H1 (cell line): ENCODE measurements around the gene CDCA3. TPM values are rescaled to one million over a fixed set of nuclear protein-coding genes. Genes with fewer than 3 reads are reported as not detected.

ENCODE experiments used
- CEBPB ChIP-seq: IDR thresholded peaks from 2 replicates; pipeline ENCODE4 v1.6.1; 2012; ENCODE audit warnings: low read depth, low read length
- CHD1 ChIP-seq: IDR thresholded peaks from 2 replicates; pipeline ENCODE4 v1.6.1; 2012; ENCODE audit warnings: low read depth, low read length, improper control_type of control experiment
- EGR1 ChIP-seq: IDR thresholded peaks from 2 replicates; pipeline ENCODE4 v1.6.1; 2011; ENCODE audit warnings: low read depth, low read length, borderline replicate concordance
- KDM5A ChIP-seq: fragments of 200-600 bp; IDR thresholded peaks from 2 replicates; pipeline ENCODE4 v1.7.1; 2012; ENCODE audit warnings: mild to moderate bottlenecking, low read length, inconsistent platforms, mixed read lengths
- PHF8 ChIP-seq: fragments of 200-600 bp; sonication (generic); conservative IDR thresholded peaks from 2 replicates; pipeline ENCODE4 v1.7.1; 2012; ENCODE audit warnings: low read depth, mild to moderate bottlenecking, inconsistent platforms, low read length, moderate library complexity
- SP4 ChIP-seq: IDR thresholded peaks from 2 replicates; pipeline ENCODE4 v1.6.1; 2012; ENCODE audit warnings: low read length, inconsistent platforms
- SUZ12 ChIP-seq: fragments of 200-600 bp; sonication (generic); IDR thresholded peaks from 2 replicates; pipeline ENCODE4 v1.6.1; 2012; ENCODE audit warnings: mild to moderate bottlenecking, inconsistent platforms, low read length, moderate library complexity, mixed read lengths
- TAF7 ChIP-seq: optimal IDR thresholded peaks from 2 replicates; pipeline ENCODE3; 2011; ENCODE audit warnings: low read depth, mild to moderate bottlenecking, inconsistent platforms, low read length, moderate library complexity, borderline replicate concordance
- polyA plus RNA-seq, 7 experiments: library from polyadenylated mRNA; depleted of rRNA in 3 of 7; stranded (reverse) in 5 of 7; unstranded in 2 of 7; fragments of >200 nt in 5 of 7; fragments of 200-250 nt in 2 of 7; gene quantifications; 1 replicate in 5 of 7; 2 replicates in 1 of 7; 4 replicates in 1 of 7; pipeline versions ENCODE4 v1.2.1 to v1.2.3, GENCODE V29; 2011 to 2013; ENCODE audit warnings: missing spikeins in 2 of 7, mixed read lengths in 2 of 7
- total RNA-seq: library from RNA; stranded (reverse); fragmentation: NEBNext Ultra II Directional; extraction: Animal tissue kit (Norgen Biotek cat#: 25700); gene quantifications from 2 replicates; pipeline ENCODE4 v1.2.1, GENCODE V29; 2021
- TF ChIP-seq, protein P1 (sequence below): fragments of 300-600 bp; sonication (generic); IDR thresholded peaks from 2 replicates; pipeline ENCODE4 v1.7.1; 2012; ENCODE audit warnings: low read length, moderate library complexity, mild to moderate bottlenecking, inconsistent platforms; ENCODE audit not compliant: insufficient replicate concordance
- TF ChIP-seq, protein P2 (sequence below): IDR thresholded peaks from 2 replicates; pipeline ENCODE4 v1.6.1; 2012; ENCODE audit warnings: inconsistent platforms

CDCA3 gene
- total and polyA plus RNA-seq, 2 of the 8 experiments (the other 6 are each of a cell fraction or from before 2014, with no cell fraction given): 47.7 to 71.2 TPM

DNA sequence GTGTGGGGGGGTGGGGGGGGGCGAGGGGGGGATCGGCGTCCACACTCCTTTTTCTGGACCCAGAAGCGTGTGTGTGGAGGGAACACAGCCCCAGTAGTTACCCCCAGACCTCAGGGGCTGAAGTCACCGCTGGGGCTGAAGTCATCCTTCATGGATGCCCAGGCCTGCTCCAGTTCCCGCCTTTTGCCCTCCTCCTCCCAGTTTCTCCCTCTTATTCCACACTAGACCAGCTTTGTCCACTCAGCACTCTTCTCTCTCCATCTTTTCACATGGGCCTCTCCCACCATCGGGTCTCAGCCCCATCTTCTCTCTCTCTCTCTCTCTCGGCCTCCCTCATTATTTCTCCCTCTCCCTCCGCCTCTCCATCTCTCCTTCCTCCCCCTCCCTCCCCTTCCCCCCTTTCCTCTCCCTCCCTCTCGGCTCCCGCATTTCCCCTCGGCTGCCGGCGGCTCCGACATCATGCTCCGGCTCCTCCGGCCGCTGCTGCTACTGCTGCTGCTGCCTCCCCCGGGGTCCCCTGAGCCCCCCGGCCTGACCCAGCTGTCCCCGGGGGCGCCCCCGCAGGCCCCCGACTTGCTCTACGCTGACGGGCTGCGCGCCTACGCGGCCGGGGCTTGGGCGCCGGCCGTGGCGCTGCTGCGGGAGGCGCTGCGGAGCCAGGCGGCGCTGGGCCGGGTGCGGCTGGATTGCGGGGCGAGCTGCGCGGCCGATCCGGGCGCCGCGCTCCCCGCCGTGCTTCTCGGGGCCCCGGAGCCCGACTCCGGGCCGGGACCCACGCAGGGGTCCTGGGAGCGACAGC is 22.9 kb downstream of the CDCA3 start, which contains the start of gene P3H3 (continued):
- TF ChIP-seq, protein P1, sequence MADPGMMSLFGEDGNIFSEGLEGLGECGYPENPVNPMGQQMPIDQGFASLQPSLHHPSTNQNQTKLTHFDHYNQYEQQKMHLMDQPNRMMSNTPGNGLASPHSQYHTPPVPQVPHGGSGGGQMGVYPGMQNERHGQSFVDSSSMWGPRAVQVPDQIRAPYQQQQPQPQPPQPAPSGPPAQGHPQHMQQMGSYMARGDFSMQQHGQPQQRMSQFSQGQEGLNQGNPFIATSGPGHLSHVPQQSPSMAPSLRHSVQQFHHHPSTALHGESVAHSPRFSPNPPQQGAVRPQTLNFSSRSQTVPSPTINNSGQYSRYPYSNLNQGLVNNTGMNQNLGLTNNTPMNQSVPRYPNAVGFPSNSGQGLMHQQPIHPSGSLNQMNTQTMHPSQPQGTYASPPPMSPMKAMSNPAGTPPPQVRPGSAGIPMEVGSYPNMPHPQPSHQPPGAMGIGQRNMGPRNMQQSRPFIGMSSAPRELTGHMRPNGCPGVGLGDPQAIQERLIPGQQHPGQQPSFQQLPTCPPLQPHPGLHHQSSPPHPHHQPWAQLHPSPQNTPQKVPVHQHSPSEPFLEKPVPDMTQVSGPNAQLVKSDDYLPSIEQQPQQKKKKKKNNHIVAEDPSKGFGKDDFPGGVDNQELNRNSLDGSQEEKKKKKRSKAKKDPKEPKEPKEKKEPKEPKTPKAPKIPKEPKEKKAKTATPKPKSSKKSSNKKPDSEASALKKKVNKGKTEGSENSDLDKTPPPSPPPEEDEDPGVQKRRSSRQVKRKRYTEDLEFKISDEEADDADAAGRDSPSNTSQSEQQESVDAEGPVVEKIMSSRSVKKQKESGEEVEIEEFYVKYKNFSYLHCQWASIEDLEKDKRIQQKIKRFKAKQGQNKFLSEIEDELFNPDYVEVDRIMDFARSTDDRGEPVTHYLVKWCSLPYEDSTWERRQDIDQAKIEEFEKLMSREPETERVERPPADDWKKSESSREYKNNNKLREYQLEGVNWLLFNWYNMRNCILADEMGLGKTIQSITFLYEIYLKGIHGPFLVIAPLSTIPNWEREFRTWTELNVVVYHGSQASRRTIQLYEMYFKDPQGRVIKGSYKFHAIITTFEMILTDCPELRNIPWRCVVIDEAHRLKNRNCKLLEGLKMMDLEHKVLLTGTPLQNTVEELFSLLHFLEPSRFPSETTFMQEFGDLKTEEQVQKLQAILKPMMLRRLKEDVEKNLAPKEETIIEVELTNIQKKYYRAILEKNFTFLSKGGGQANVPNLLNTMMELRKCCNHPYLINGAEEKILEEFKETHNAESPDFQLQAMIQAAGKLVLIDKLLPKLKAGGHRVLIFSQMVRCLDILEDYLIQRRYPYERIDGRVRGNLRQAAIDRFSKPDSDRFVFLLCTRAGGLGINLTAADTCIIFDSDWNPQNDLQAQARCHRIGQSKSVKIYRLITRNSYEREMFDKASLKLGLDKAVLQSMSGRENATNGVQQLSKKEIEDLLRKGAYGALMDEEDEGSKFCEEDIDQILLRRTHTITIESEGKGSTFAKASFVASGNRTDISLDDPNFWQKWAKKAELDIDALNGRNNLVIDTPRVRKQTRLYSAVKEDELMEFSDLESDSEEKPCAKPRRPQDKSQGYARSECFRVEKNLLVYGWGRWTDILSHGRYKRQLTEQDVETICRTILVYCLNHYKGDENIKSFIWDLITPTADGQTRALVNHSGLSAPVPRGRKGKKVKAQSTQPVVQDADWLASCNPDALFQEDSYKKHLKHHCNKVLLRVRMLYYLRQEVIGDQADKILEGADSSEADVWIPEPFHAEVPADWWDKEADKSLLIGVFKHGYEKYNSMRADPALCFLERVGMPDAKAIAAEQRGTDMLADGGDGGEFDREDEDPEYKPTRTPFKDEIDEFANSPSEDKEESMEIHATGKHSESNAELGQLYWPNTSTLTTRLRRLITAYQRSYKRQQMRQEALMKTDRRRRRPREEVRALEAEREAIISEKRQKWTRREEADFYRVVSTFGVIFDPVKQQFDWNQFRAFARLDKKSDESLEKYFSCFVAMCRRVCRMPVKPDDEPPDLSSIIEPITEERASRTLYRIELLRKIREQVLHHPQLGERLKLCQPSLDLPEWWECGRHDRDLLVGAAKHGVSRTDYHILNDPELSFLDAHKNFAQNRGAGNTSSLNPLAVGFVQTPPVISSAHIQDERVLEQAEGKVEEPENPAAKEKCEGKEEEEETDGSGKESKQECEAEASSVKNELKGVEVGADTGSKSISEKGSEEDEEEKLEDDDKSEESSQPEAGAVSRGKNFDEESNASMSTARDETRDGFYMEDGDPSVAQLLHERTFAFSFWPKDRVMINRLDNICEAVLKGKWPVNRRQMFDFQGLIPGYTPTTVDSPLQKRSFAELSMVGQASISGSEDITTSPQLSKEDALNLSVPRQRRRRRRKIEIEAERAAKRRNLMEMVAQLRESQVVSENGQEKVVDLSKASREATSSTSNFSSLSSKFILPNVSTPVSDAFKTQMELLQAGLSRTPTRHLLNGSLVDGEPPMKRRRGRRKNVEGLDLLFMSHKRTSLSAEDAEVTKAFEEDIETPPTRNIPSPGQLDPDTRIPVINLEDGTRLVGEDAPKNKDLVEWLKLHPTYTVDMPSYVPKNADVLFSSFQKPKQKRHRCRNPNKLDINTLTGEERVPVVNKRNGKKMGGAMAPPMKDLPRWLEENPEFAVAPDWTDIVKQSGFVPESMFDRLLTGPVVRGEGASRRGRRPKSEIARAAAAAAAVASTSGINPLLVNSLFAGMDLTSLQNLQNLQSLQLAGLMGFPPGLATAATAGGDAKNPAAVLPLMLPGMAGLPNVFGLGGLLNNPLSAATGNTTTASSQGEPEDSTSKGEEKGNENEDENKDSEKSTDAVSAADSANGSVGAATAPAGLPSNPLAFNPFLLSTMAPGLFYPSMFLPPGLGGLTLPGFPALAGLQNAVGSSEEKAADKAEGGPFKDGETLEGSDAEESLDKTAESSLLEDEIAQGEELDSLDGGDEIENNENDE: no peak
- TF ChIP-seq, protein P2, sequence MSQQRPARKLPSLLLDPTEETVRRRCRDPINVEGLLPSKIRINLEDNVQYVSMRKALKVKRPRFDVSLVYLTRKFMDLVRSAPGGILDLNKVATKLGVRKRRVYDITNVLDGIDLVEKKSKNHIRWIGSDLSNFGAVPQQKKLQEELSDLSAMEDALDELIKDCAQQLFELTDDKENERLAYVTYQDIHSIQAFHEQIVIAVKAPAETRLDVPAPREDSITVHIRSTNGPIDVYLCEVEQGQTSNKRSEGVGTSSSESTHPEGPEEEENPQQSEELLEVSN: peak; percentile 68
- TF ChIP-seq PHF8 (no peak; the same call in 1 of the 2 replicates), CEBPB (no peak), TAF7 (peak; percentile 27), KDM5A (no peak), SUZ12 (no peak), CHD1 (no peak), EGR1 (0 out of 2 replicates have a peak, but pooled peaks have one; percentile 3), SP4 (no peak)
